Glomerular visceral epithelial cell (primary cell): ENCODE data around the gene CRTAP.
"Not testable (repeated sequence)": the region's sequence is repeated elsewhere in the genome, so short reads cannot be mapped to it uniquely, and the experiment has no call there.

Source experiments
- DNase-seq: peaks from one replicate; pipeline ENCODE4 v3.0.0-alpha.2; 2016; ENCODE audit errors: extremely low spot score

CRTAP gene

DNA sequence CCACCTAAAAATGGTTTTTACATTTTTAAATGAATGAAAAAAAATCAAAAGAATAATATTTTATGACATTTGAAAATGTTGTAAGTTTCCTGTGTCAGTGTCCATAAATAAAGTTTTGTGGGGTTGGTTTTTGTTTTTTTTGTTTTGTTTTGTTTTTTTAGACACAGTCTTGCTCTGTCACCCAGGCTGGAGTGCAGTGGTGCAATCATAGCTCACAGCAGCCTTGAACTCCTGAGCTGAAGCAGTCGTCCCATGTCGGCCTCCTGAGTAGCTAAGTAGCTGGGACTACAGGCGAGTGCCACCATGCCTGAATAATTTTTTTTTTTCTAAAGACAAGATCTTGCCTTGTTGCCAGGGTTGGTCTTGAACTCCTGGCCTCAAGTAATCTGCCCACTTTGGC is 14.1 kb upstream of the CRTAP start:
- no peak for DNase-seq

DNA sequence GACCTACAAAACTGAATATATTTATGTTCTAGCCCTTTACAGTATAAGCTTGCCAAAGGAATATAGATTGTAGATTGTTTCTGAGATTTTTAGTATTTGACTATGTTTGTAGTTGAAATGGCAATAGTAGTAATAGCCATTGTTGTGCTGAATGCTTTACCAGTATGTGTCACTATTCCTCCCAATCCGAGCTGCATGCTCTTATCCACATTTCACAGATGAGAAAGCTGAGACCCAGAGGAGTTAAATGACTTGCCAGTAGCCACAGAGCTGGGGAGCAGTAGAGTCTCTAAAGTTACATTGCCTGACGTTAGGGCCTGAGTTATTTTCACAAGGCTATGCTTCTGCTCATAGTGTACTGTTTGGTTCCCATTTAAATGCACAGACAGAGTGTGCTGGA is 13.6 kb upstream of the CRTAP start:
- no peak for DNase-seq

GRCh38 chr3:33103034-33103433 is 10.8 kb upstream of the CRTAP start:
- no peak for DNase-seq

DNA sequence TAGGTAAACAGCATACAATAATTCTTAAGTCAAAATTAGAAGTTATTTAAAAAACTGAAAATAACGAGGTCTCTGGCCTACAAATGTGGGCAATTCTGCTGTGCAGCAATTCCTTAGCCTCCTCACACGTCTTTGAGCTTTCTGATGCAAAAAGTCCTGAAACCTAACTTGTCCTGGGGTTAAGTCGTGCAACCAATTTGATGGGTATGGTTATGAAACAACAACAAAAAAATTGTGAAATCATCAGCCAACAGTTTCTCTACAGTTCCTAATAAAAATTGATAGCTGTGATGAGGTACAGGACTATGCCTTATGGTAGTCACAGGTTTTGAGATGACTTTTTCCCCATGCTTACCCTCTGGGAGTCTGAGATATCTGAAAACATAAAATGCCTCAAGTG is 10.3 kb upstream of the CRTAP start:
- no peak for DNase-seq

DNA sequence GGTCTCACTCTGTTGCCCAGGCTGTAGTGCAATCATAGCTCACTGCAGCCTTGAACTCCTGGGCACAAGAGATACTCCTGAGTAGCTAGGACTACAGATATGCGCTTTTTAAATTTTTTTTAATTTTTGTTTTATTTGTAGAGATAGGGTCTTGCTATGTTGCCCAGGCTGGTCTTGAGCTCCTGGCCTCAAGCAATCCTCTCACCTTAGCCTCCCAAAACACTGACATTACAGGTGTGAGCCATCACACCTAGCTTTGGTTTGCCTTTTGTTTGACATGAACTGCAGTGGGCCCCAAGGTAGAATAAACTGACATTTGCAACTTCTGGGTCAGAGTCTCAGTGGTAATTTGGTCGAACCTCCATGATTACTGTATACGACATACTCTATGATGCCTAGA is 9.0 kb upstream of the CRTAP start:
- no peak for DNase-seq

GRCh38 chr3:33105341-33105948 is 8.4 kb upstream of the CRTAP start:
- DNase-seq: peak; percentile 19

DNA sequence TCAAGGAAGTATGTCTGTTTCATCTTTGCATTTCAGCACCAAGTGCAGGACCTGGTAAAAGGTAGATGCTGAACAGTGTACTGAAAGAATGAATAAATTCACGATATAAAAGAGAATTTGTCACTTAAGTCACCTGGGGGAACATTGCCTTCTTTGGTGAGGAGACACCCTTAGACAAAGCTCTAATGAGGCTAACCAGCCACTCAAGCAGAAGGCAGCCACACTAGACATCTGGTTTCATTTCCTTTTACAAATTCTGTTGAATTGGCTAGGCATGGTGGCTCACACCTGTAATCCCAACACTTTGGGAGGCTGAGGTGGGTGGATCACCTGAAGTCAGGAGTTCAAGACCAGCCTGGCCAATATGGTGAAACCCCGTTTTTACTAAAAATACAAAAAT is 7.0 kb upstream of the CRTAP start:
- not testable (repeated sequence) for DNase-seq

DNA sequence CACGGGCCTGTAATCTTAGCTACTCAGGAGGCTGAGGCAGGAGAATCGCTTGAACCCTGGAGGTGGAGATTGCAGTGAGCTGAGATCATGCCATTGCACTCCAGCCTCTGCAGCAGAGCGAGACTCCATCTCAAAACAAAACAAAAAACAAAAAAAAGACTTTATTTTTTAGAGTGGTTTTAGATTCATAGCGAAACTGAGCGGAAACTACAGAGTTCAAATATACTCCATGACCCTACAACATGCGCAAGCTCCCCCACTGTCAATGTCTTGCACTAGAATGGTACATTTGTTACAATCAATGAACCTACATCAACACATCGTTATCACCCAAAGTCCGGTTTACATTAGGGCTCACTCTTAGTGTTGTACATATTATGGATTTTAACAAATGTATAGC is 2.2 kb upstream of the CRTAP start:
- no peak for DNase-seq

DNA sequence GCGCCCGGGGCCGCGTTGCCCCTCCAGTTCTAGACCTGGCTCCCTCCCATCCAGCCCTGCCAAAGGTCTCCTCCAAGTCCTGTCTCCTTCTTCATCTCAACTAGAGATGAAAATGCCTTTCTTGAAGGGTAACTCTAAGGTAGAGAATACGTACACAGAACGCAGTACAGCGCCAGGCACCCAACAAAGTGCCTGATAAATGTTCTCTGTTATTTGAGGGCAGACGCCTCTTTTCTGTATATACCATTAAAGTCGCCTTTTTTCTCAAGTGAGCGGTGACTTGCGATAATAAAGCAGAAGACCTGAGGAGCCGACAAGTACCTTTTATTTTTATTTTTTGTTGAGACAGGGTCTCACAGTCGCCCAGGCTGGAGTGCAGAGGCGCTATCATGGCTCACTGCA is 809 bp downstream of the CRTAP start:
- DNase-seq: no peak

DNA sequence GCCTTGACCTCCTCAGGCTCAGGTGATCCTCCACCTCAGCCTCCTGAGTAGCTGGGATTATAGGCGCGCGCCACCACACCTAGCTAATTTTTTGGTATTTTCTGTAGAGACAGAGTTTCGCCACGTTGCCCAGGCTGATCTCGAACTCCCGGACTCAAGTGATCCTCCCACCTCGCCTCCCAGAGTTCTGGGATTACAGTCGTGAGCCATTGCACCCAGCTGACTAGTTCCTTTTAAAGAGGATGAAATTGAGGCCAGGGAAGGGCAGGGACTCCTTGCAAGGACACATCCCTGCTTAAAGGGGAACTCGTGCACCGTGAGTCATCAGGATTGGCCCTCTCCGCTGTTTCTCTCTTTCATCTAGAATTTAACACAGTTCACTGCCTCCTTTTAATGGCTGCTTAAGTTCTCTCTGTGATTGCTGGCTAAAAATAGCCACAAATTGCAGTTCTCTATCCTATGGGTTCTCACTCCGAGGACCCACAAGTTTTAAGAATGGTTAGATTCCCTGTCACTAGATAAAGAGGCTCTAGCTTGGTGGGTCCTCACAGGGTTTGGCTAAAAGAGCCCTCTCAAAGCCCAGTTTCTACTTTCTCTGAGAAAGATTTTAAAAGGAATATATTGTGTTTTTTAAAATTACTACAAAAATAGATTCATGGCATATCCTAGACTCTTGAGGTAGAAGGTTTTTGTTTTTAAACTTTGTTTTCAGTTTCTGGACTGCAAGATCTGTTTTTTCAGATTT is 1.4 kb downstream of the CRTAP start:
- peak; percentile 78 for DNase-seq

- no peak for DNase-seq
Measured at GRCh38 chr3:33117461-33117860, 3.6 kb downstream of the CRTAP start.

DNA sequence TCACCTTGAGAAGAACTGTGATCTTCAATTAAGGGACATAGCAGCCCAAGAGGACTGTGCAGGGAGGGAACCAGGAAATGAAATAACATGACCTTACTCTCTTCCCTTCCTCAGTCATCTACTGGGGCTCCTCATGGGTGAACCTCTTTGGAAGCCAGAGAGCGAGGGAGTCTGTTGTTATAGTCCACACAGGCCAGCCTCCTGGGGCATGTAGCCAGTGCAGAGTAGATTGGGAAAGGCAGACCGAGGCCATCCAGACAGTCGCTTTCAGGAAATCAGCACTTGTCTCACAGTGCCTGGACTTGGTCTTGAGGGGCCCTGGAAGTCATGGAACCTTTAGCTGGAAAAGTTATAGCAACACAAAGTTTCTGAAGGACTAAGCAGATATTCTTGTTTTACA is 6.1 kb downstream of the CRTAP start:
- DNase-seq: no peak

DNA sequence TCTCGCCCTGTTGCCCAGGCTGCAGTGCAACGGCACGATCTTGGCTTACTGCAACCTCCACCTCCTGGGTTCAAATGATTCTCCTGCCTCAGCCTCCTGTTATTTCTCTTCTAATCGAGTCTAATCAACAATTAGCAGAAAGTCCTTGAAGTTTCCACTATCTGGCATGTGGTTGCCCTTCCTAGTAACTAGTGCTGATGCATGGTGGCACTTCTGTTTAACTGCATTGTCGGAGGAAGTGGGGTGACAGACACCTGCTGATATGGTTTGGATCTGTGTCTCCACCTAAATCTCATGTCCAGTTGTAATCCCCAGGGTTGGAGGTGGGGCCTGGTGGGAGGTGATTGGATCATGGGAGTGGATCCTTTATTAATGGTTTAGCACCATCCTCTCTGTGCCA is 9.2 kb downstream of the CRTAP start:
- no peak for DNase-seq

DNA sequence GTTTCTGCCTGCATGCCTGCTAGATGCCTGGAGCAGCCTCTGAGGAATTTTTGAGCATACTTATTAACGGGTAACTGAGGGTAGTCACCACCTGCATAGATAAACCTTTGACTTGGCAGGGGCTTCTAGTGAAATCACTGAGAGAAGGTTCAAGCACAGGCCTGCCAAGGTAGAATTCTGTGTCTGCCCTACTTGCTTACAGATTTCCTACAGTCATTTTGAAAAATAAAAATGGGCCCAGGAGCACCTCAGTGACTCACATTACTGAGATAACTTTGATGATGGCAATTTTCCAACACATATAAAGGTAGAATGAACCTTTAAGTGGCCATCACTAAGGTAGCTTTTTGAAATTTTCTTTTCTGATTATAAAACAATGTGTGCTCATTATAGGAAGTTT is 10.8 kb downstream of the CRTAP start:
- no peak for DNase-seq

GRCh38 chr3:33125840-33126239 is 12.0 kb downstream of the CRTAP start:
- DNase-seq: no peak

GRCh38 chr3:33128706-33129105 is 14.9 kb downstream of the CRTAP start:
- DNase-seq: no peak

DNA sequence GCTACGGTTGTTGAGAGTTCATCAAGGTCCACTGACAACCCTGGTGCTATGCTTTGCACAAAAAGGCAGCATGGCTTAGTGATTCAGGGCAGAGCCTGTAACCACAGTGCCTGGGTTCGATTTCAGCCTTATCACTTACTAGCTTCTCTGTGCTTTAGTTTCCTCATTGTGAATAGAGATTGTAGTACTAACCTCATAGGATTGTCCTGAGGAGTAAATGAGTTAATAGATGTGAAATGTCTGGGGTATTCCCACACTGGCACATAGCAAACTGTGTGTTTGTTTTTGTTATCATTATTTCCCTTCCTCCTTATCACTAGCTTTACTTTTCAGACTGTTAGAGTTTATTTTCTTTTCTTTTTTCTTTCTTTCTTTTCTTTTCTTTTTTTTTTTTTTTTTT is 16.3 kb downstream of the CRTAP start:
- no peak for DNase-seq

DNA sequence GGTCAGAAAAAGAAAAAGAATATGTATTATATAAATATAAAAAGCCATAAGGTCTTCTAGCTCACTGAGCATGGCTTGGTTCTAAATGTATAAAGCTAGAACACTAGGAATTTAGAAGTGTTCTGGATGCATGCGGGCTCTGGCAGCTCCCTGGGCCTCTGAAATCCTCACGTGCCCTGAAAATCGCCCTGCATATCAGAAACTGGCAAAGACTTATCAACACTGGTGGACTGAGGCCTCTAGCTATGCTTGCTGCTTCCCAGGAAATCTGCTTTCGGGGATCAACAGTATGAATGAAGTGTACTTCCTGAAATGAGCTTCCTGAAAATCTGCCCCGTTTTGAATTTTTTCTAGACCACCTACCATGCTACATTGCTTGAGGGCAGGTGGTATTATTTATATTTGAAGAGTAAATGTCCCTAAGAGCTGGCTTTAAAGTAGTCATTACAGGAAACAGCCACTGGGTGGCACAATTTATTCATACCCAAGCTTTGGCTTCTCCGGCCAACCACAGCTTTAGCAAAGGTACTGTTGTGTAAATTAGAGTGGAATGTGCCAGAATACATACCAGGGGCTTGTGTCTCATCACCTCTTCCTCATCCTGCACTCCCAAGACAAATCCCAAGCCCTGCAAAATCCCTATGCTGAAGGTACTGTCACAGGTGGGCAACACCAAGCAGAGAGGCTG is 17.7 kb downstream of the CRTAP start:
- DNase-seq: peak; percentile 71

GRCh38 chr3:33132019-33132360 is 18.2 kb downstream of the CRTAP start:
- no peak for DNase-seq

DNA sequence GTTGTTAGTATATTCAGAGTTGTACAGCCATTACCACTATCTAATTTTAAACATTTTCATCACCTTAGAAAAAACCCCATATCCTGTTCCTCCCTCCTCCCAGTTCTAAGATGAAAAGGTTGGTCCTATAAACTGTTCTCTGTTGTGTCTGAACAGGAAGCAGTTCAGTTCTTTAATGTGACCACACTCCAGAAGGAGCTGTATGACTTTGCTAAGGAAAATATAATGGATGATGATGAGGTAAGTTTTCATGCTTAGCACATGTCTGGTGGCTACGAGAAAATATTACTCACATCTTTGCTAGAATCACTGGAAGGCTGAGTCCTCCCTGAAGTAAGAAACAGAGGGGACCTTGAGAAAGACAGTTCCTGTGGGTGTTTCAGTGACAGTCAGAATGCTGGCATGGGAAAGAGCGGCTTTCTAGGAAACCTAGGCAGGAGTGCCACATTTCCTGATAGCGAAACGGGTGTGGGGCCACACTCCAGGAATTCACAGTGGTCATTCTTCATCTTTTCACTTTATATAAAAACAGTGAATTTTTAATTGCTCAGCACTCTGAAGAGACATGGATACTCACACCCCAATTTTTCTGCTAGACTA is 20.3 kb downstream of the CRTAP start:
- DNase-seq: peak; percentile 42

DNA sequence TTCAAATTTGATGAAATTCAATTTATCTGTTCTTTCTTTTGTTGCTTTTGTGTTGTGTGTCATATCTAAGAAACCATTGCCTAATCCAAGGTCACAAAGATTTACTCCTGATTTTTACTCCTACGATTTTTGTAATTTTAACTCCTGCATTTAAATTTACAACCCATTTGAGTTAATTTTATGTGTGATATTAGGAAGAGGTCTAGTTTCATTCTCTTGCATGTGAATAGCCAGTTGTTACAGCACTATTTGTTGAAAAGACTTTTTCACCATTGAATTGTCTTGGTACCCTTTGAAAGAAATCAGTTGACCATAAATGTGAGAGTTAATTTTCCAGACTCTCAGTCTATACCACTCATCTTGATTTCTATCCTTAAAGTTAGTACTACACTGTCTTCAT is 23.9 kb downstream of the CRTAP start:
- no peak for DNase-seq

- DNase-seq: not testable (repeated sequence)
Measured at GRCh38 chr3:33139006-33139623, 25.3 kb downstream of the CRTAP start.
